Right ventricle myocardium inferior (tissue), 1 donor: Measurements from ENCODE around the gene RIMKLB. TPM values are rescaled to one million over a fixed set of nuclear protein-coding genes. Genes with fewer than 3 reads are reported as not detected.

ENCODE experiments used
- ATAC-seq: fragments of 200-7000 bp; cut with Tn5 transposase; one replicate; pipeline ENCODE4 v1.9.1; 2020; ENCODE audit warnings: mild to moderate bottlenecking, moderate library complexity
- DNase-seq: peaks from one replicate; pipeline ENCODE4 v3.0.0; 2021; ENCODE audit errors: missing footprints
- intact Hi-C: fragments of 100-400 bp; cut with DNase I; formaldehyde crosslinking; loops from one replicate; pipeline ENCODE4 v1.11.0; 2022
- long read RNA-seq: library from polyadenylated mRNA; unstranded; transcript quantifications from one replicate; pipeline ENCODE4 v2.0.0, GENCODE V29; 2021
- total RNA-seq: library from RNA; stranded (reverse); fragmentation: NEBNext Ultra II Directional; extraction: Animal tissue kit (Norgen Biotek cat#: 25700); gene quantifications from one replicate; pipeline ENCODE4 v1.2.1, GENCODE V29; 2021
- donor health status: DM: no; HTN: yes; CAD: no; lungs with severe emphysema.

RIMKLB gene, protein sequence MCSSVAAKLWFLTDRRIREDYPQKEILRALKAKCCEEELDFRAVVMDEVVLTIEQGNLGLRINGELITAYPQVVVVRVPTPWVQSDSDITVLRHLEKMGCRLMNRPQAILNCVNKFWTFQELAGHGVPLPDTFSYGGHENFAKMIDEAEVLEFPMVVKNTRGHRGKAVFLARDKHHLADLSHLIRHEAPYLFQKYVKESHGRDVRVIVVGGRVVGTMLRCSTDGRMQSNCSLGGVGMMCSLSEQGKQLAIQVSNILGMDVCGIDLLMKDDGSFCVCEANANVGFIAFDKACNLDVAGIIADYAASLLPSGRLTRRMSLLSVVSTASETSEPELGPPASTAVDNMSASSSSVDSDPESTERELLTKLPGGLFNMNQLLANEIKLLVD
- total RNA-seq = 12.5 TPM
- long read RNA-seq, partial matches to known transcripts = 0 of 6 reads
- long read RNA-seq, other reads (novel, unspliced or antisense) = 5 of 6 reads

DNA sequence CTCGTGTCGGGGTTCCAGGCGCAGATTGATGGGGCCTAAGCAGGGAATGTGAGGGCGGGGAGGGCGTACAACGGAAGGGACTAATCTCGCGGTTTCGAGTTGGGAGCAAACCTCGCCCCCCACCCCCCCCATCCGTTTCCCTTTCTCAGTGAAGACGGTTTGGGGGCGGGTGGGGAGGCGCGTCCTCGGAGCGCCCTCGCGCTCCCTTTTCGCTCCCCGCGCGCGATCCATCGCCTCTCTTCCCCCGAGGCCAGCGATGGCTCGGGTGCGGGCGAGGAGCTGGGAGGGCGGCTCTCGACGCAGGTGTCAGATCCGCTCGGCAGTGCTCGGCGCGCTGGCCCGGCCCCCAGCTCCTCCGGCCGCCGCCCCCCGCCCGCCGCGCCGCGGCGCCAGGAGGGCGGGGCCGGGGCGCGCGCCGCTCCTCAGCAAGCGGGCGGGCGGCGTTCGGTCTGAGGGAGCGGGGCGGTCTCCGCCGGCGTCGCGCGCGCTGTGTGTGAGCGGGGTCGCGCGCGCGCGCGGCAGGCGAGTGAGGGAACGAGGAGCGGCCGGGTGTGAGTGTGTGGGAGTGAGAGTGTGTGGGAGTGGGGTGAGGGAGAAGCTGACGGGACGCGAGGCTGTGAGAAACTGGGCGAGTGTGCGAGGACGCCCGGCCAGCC lies at the start of gene RIMKLB:
TSS of gene RIMKLB (plus strand) at position 516 of the 656 bp plus-strand sequence. CDS start 15,876 bp downstream, outside the sequence.
- ATAC-seq = peak; percentile 95
- intact Hi-C loops = no loop called here
- DNase-seq = peak; percentile 94

DNA sequence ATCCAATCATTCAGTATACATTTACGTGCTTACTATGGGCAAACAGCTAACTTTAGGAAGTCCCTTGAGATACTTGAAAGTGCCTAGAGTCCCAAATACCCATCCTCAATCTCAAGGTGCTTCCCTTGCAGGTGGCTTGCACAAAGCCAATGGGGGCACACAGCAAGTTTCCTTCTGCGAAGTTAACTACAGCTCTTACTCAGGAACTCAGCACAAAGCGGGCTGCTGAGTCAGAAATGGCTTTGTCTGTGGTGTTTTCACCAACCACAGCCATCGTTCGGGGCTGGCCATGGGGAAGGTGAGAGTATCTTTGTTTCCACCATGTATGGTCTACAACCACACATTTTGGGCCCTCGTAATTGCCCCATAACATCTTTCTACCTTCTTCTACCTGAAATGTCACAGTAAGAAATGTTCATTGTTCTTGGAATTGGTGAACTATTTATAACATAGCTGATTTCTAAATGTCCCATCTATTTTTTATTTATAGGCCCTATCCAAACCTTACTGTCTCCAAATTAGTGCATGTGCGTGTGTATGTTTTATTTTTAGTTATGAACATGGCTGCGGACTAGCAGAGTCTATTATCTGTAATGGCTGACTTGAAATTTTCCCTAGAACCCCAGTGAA lies 49.1 kb upstream of the RIMKLB start:
- no peak for DNase-seq
- ATAC-seq = no peak
- intact Hi-C loops = no loop called here

DNA sequence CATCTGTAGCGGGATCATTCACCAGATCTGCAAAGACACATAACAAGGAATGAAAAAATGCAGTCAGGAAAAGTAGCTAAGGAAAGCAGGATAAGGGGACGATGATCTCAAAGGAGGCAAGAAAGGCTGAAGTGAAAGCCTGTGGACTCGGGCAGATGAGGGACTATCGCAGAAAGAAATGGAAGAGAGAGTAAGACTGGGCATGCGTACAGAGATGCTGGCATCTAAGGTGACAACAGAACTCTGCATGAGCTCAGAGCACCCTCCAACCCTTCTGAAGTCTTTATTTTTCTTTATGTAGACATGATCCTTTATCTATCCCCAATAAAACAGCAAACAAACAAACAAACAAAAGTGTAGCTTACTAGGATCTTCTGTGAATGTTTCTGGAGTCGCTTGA lies 42.4 kb upstream of the RIMKLB start:
- ATAC-seq = no peak
- intact Hi-C loops = no loop called here
- DNase-seq = no peak

DNA sequence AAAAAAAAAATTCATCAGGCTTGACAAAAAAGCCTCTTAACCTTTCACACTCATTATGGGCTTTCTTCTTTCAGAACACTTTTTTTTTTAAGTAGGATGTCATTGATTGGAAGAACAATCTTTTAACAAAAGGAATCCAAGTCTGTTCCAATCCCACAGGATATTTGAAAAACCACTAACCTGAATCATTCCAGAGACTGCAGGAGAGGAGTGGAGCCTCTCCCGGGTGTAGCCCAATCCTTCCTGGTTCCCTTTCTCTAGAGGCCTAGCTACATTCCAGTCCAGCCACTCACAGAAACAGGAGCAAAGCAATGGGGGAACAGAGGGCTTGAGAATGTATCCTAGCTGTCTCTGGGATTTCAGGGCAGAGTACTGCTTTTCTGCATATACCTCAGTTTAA lies 39.4 kb upstream of the RIMKLB start:
- DNase-seq = no peak
- intact Hi-C loops = no loop called here
- no peak for ATAC-seq

DNA sequence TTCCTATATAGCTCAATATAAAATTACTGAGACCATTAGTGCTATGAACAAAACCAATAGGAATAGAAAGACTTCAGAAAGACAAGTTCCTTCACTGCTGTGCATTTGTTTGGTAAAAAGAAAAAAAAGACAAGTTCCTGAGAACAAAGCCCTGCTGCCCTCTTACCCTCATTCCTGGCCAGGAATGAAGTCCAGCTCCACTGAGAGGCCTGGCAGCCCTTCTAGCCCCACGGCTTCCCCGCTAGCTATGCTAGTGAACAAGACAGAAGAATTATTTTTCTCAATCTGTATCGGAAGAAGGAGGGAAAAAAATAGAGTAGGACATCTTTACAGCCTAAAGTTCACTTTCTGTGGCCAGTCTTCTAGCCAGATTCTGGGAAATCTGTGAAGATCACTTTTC lies 36.8 kb upstream of the RIMKLB start:
- ATAC-seq (no peak), DNase-seq (no peak)
- intact Hi-C loops = no loop called here

DNA sequence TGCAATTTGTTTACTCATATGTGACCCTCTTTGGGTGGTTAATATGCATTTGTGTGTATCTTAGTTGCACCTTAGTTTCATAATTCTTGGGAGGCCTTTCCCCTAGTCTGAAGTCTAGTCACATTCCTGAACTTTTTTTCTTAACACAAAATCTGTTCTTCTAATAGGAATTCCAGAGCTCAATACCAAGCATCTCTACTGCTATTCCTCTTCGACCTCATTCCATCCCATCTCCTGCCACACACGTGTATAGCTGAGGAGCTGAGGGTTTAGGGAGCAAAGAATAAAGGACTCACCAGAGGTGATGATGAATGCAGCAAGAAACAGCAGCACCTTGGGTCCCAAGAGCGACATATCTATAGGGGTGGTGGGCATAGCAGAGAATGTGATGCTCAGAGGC lies 36.0 kb upstream of the RIMKLB start:
- no peak for ATAC-seq
- DNase-seq = no peak
- intact Hi-C loops = no loop called here

DNA sequence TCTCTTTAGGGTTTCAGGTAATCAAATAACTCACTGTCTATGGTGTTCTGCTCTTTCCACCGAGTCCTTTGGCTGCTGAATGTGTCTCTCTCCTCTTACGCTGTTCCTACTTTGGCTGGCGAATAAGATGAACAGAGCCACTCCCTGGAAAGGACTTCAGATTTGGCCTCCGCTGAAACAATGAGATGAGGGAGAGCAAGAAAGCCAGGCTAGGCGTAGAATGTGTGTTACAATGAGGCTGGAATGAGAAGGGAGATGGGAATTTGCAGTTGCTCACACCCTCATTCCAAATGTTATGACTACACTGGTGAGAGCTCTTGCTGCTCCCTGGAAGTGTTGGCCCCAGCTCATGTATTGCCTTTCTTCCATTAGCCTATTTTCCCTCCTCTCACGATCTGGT lies 35.2 kb upstream of the RIMKLB start, which contains the start of gene MFAP5:
TSS of gene MFAP5 (minus strand) at position 234 of the 400 bp plus-strand sequence. CDS start 722 bp downstream, outside the sequence.
- peak; percentile 69 for ATAC-seq
- intact Hi-C loops = no loop called here
- DNase-seq = no peak

DNA sequence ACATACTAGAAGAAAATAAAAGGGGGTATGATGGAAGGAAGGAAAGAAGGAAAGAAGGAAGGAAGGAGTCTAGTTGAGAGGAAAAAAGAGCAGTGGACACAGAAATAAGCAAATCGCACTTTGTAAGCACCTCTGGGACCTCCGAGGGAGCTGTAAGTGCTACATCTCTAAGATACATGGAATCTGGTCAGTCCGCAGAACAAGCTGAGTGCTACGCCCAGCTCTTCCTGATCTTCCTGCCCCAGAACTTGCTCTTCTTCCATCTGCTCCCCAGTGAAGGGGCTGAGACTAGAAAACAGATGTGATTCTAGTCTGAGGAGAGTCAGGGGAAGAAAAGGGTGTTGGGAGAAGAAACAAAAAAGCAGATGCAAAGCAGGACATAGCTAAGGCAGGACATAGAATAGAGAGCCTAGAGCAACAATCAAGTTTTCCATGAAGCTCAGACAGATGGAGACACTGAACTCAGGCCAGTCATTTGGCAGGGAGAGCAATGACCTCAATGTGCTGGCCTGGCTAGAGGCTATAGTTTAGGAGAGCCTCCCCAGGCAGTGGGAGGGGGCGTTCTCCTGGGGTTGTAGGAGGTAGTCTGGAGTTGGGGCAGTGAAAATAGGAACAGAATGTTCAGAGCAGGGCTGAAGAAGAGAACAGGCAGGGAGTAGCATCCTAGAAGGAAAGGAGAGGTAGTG lies 33.4 kb upstream of the RIMKLB start:
- peak; percentile 93 for ATAC-seq
- intact Hi-C loops = no loop called here
- peak; percentile 87 for DNase-seq

DNA sequence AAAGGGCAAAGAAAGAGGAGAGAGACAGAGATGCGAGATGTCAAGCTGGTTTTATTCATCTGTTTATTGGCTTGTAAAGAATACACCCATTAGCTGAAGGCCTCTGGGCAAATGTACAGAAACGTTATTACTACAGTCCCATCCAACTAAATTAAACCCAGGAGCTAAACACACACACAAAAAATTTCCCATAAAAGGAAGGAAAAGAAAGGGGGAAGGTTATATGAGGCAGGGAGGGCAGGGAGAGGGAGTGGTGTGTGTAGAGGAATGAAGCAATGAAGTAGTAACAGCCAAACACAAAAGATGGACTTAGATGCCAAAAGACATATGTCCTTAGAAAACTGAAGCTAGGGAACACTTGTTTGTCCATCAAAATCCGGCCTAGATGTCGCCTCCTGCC lies 32.0 kb upstream of the RIMKLB start:
- DNase-seq (no peak), ATAC-seq (peak; percentile 20)
- intact Hi-C loops = no loop called here

DNA sequence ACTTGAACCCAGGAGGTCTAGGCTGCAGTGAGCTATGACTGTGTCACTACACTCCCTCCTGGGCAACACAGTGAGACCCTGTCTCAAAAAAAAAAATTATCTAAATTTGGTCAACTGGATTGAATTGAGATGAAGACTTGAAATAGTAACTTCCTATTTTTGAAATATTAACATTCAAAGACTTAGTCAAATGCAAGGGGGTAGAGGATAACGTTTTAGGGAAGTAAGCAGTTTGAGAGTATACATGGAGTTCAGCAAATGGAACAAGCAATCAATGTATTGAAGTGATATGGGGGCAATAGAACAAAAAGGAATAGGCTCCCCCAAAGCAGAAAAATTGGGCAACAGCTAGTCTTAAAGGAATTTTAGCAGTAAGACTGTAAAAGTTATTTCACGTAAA lies 30.5 kb upstream of the RIMKLB start:
- intact Hi-C loops = no loop called here
- ATAC-seq = no peak
- no peak for DNase-seq

DNA sequence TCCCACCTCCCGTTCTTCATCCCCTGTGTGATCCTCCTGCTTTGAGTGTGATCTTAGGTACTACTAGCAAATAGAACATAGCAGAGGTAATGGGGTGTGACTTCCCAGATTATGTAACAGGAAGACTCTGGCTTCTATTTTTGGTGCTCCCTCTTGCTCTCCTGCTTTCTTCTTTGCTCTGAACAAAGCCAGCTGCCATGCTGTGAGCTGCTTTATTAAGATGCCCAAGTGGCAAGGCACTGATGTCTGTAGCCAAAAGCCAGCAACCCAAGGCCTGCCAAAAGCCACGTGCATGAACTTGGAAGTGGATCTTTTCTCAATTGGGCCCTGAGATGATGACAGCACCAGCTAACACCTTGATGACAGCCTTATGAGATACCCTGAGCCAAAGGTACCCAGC lies 29.4 kb upstream of the RIMKLB start:
- no peak for DNase-seq
- intact Hi-C loops = no loop called here
- no peak for ATAC-seq

DNA sequence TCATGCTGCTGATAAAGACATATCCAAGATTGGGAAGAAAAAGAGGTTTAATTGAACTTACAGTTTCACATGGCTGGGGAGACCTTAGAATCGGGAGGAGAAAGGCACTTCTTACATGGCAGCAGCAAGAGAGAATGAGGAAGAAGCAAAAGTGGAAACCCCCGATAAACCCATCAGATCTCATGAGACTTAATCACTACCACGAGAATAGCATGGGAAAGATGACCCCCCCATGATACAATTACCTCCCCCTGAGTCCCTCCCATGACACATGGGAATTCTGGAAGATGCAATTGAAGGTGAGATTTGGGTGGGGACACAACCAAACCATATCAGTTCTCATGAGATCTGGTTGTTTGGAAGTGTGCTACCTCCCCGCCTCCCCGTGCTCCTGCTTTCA lies 25.4 kb upstream of the RIMKLB start:
- ATAC-seq (no peak), DNase-seq (no peak)
- intact Hi-C loops = no loop called here

DNA sequence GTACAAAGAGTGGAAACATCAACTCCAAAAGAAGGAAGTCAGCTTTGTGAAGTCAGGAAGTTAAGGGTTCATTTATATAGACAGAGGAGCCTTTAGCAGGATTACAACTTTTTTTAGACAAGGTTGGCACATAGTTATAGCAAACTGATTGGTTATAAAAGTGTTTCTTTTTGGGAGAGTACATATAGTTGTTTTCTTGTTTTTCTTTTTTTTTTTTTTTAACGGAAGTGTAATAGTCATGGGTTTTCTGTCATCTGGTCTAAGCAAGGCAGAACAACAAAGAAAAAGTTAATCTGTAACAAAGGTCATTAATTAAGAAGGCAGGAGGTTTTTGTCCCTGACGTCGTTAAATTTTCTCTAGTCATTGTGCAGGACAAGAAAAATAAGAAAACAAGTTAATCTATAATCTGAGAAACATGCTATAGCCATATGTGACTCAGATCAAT lies 22.2 kb upstream of the RIMKLB start:
- DNase-seq (no peak), ATAC-seq (no peak)
- intact Hi-C loops = loop anchor here (5.0 kb wide), 1 partner anchor 377 kb away; no protein-coding TSS in a partner anchor

DNA sequence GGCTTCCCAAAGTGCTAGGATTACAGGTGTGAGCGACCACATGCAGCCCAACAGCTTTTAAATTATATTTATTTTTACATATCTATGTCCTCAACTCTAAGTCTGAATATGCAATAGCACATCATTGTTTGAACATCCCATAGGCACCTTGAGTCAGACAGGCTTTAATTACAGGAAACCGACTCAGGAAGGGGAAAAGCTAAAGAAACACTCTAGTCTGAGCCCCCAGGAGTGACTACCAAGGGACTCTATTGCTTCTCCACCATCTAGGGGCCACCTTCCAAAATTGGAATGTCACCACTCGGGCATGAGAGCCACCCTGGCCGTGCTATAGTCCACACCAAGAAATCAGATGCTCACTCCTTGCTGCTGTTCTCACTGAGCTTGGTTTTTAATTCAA lies 21.1 kb upstream of the RIMKLB start:
- ATAC-seq = no peak
- DNase-seq = no peak
- intact Hi-C loops = loop anchor here (5.0 kb wide), 1 partner anchor 376 kb away; no protein-coding TSS in a partner anchor

DNA sequence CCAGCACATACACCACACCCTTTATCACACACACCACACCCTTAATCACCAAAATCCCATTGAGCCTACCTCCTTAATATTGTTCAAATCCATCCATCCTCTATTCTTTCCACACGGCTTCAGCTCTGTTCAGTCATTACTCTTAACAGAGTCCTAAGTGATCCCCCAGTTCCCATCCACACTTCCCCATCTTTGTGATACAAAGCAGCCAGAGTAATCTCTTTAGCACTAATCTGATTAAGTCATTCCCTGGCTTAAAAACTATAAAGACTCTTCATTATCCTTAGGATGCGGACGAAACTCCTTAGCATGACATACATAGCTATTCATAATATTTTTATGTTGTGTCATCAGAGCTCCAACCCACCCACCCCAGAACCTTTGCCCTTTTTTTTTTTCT lies 20.4 kb upstream of the RIMKLB start:
- ATAC-seq (no peak), DNase-seq (no peak)
- intact Hi-C loops = loop anchor here (5.0 kb wide), 1 partner anchor 375 kb away; no protein-coding TSS in a partner anchor

DNA sequence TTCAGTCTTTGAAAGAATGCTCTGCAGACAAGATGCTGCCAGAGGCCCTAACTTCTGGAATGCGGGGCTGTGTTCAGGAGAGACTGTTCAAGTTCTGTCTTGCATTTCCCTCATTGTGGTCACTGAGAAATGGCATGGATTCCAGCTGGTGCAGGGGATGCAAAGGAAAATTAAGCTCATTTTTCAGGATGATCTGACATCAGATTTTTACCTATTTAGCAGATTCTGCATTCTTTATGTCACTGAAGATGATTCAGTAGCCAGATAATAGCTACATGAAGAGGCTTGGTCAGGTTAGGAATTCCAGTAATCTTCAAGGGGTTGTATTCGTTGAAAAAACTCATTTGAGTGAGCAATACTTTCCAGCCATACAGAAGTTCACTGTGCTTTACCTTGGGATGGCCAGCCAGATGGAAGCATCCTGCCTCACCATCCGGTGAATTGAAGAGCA lies 19.1 kb upstream of the RIMKLB start:
- intact Hi-C loops = loop anchor here (5.0 kb wide), 1 partner anchor 374 kb away; no protein-coding TSS in a partner anchor
- ATAC-seq (no peak), DNase-seq (no peak)

DNA sequence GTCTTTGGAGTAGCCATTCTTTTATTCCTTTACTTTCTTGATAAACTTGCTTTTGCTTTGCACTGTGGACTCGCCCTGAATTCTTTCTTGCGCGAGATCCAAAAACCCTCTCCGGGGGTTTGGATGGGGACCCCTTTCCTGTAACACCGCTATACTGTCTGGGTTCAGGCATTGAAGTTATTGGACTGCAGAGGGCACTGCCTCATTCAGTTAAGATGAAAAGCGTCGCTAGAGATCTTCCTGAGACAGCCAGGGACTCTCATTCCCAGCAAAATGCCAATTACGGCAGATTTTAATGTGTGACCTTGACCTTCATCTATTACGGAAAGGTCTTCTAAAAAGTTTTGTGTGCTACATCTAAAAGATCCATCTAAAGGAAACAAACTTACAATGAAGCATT lies 17.3 kb upstream of the RIMKLB start:
- intact Hi-C loops = loop anchor here (2.0 to 5.0 kb wide), 5 partner anchors 97 to 357 kb away; partner anchors contain the start of gene A2ML1
- no peak for DNase-seq
- no peak for ATAC-seq

DNA sequence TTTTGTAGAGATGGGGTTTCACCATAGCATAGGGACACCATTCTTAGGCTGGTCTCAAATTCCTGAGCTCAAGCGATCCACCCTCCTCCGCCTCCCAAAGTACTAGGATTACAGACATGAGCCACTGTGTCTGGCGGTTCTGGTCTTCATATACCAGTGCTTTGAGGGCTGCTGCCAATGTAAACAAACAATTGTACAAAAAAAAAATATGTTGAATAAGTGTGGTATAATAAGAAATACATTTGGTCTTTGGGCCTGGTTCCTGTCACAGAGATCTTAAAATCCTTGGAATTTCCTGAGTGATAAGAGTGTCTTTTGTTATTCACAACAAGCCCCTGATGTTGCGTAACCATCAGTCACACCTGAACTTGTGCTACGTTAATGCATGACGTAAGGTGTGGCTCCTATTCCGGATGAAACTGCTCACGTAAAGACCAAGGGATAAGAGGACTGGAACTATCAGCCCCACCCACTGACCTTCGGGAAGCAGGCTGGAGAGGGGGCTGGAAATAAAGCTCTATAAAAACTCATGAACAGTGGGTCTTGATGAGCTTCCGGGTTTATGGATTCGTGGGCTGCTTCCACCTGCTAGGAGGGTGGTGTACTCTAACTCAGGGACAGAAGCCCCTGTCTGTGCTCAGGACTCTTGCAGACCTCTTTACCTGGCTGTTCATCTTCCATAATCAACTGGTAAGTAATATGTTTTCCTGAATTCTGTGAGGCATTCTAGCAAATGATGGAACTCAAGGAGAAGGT lies 16.5 kb upstream of the RIMKLB start:
- intact Hi-C loops = loop anchor here (2.0 to 5.0 kb wide), 5 partner anchors 96 to 356 kb away; partner anchors contain the start of gene A2ML1
- no peak for DNase-seq
- ATAC-seq = no peak
